Mucosa of rectum (tissue), 2 donors: ENCODE data around the gene ENO3.

Experiments used
- H3K27ac ChIP-seq, 2 donors: one replicate each; pipeline ENCODE4 v1.7.0; 2013; ENCODE audit warnings: inconsistent platforms in 2 of 2, low read depth in 2 of 2, low read length in 2 of 2
- H3K27me3 ChIP-seq, 2 donors: one replicate each; pipeline ENCODE4 v1.7.0; 2013; ENCODE audit warnings: low read length in 2 of 2; ENCODE audit not compliant: control insufficient read depth in 2 of 2, insufficient read depth in 2 of 2
- H3K36me3 ChIP-seq, 2 donors: one replicate each; pipeline ENCODE4 v1.7.0; 2013; ENCODE audit warnings: low read length in 2 of 2; ENCODE audit not compliant: control insufficient read depth in 2 of 2, insufficient read depth in 2 of 2
- H3K4me1 ChIP-seq, 2 donors: one replicate each; pipeline ENCODE4 v1.7.0; 2013; ENCODE audit warnings: low read length in 2 of 2, mild to moderate bottlenecking in 1 of 2; ENCODE audit not compliant: control insufficient read depth in 2 of 2, insufficient read depth in 2 of 2
- H3K4me3 ChIP-seq, 2 donors: one replicate each; pipeline ENCODE4 v1.7.0; 2013; ENCODE audit warnings: low read length in 2 of 2
- H3K9ac ChIP-seq, 2 donors: one replicate each; pipeline ENCODE4 v1.7.0; 2013; ENCODE audit warnings: low read length in 2 of 2, low read depth in 1 of 2, mild to moderate bottlenecking in 1 of 2
- H3K9me3 ChIP-seq, 2 donors: one replicate each; pipeline ENCODE4 v1.7.0; 2013; ENCODE audit warnings: low read length in 2 of 2; ENCODE audit not compliant: control insufficient read depth in 2 of 2
- donor health status: healthy.
- donor health status: Normal muscosa, but diverticular disease.

ENO3 gene

DNA sequence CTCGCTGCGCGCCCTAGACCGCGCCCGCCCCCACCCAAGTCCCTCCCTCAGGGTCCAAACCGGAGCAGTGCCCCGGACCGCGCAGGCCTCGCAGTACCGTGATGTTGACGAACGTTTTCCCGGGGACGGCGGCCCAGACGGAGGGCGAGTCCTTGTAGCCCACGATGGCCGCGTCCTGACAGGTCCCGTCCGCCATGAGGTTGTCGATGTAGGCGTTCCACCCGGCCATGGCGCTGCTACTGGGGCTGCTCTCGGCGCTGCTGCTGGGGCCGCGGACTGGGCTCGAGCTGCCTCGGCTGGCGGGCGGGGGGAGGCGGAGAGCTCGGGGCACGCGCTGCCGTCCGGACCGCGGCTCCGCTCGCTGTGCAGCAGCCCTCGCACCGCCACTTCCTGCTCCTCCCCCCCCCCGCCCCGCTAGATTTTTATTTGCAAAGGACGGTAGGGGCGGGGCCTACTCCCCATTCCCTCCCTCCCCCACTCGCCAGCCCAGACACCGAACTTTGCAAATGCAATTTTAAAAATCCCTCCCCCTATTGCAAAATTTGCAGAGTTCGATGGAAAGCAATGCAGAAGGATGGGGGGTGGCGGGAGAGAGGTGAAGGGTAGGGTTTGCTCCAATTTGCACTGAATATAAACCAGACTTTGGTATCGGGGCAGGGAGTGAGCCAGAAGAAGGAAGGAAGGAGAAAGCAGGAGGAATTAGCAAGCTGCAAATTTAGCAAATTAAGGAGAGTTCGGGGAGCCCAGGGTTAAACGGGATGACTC lies 2.6 kb upstream of the ENO3 start, which contains the start of gene PFN1:
Gene PFN1, minus strand, starts transcription at position 365 of the 765 bp plus-strand sequence. Its CDS starts 136 bp downstream, at position 229.
- peak within 1 kb of the TSS; percentile 89 to 93 for H3K4me3 ChIP-seq
- no peaks in the 10 kb centered on the region for H3K27me3 ChIP-seq
- H3K4me1 ChIP-seq = peaks cover 37 to 39% of the 10 kb centered on the region in 2 donors
- H3K9me3 ChIP-seq = no peaks in the 10 kb centered on the region
- peak within 1 kb of the TSS; percentile 100 for H3K27ac ChIP-seq
- H3K9ac ChIP-seq = peak within 1 kb of the TSS; percentile 88 to 96
- peaks cover 26 to 31% of the 10 kb centered on the region in 2 donors for H3K36me3 ChIP-seq

DNA sequence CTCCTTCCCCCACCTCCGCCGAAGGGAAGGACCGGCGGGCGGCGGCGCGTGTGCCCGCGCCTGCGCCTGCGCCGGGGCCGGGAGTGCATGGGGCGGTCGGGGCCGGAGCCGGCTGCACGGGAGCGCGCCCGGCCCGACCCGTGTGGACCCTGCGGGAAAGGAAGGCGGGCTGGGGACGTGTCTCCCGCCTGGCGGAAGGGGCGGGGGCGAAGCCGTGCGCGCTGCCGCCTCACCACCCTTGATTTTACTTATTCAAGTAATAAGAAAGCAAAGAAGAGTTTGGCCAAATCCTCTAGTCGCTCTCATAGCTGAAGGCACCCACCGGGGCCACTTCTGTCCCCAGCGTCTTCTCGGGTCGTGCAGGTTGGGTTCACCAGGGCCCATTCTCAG lies 2.0 kb upstream of the ENO3 start:
- H3K9me3 ChIP-seq = no peaks in the 10 kb centered on the region
- peaks cover 34 to 37% of the 10 kb centered on the region in 2 donors for H3K4me1 ChIP-seq
- peak overlapping the region; percentile 73 to 88 for H3K9ac ChIP-seq
- no peaks in the 10 kb centered on the region for H3K27me3 ChIP-seq
- H3K27ac ChIP-seq = peak overlapping the region; percentile 100
- H3K36me3 ChIP-seq = peaks cover 24 to 26% of the 10 kb centered on the region in 2 donors
- peak overlapping the region; percentile 87 to 93 for H3K4me3 ChIP-seq

DNA sequence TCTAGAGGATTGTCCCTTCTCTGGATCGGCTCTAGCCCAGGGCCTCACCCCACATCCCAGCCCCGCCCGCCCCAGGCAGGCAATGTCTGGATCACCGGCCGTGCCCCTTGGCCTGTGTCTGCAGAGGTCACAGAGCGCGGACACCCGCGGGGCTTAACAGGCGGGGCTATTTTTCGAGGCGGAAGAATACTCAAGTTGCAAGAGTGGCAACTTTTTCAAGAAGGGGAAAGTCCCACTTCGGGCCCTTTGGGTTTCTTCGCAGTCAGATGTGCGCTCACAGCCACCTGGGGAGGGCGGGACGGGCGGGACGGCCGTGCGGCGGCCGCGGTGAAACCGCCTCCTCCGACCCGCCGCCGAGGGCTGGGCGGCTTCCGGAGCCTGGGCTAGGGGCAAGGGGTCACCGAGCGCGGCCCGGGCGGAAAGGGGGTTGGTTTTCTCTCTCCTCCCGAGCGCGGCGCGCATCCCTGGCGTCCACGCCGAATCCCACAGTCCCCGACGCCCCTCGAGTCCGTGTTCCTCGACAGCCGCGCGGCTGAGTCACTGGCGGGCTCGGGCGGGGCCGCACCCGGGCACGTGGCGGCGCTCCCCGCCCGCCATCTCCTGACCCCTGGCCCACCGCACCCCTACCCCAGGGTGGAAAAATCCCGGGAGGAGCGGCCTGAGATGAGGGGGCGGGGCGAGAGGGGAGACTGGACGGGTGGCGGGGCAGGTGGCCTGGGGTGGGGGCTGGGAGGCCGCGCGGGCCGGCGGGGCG lies 1.4 kb upstream of the ENO3 start:
- Histone ChIP-seq H3K9ac (peak overlapping the region; percentile 73 to 88), H3K4me1 (peaks cover 33% of the 10 kb centered on the region in 2 donors), H3K36me3 (peaks cover 20 to 21% of the 10 kb centered on the region in 2 donors), H3K9me3 (no peaks in the 10 kb centered on the region), H3K27ac (peak overlapping the region; percentile 100), H3K27me3 (no peaks in the 10 kb centered on the region), H3K4me3 (peak overlapping the region; percentile 87 to 93)

DNA sequence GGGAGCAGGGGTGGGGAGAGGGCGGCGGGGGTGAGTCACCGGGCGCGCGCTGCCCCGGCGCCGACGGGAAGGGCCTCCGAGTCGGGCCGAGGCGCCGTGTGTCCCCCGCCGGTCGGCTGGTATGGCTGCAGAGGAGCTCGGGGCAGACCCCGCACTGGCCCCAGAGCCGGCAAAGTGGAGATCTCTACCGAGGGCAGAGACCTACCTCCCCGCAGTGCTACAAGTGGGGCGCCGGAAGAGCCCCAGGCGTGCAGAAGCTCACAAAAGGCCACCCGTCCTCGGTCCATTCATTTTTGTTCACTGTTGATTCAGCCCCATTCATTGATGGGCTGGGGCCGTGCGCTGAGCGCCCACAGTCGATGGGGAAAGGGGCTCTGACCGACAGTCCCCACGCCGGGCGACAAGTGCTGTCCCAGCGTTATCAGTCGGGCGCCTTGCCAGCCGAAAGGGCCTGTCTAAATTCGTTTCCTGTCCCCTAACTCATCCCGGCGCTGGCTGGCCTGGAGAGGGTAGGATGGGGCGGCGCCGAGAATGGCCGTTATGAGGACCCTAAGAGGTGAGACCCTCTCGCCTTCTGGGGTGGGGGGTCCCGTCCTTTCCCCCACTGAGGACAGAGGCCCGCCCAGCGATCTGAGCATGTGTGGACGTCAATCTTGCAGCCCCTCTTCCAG lies 709 bp upstream of the ENO3 start:
- H3K27ac ChIP-seq = peak overlapping the region; percentile 100
- H3K4me1 ChIP-seq = peaks cover 25 to 26% of the 10 kb centered on the region in 2 donors
- H3K4me3 ChIP-seq = peak overlapping the region; percentile 73 to 77
- no peaks in the 10 kb centered on the region for H3K9me3 ChIP-seq
- H3K36me3 ChIP-seq = peaks cover 14 to 15% of the 10 kb centered on the region in 2 donors
- peak overlapping the region; percentile 86 to 92 for H3K9ac ChIP-seq
- H3K27me3 ChIP-seq = no peaks in the 10 kb centered on the region

DNA sequence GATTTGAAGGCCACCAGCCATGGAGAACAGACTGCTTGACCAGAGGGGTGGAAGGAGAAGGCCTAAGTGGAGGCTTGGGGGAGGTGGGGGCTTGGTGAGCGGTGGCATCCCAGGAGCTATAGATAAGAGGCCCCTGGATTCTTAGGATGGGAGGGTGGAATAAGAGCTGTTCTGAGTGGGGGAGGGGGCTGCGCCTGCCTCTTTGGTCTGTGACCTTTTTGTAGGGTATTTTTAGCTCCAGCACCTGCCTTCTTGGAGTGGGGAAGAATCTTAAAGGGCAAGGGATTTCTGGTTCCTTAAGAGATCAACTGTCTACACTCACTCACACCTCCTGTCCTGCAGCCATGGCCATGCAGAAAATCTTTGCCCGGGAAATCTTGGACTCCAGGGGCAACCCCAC lies 567 bp downstream of the ENO3 start:
- H3K27ac ChIP-seq = no peak overlapping the region

DNA sequence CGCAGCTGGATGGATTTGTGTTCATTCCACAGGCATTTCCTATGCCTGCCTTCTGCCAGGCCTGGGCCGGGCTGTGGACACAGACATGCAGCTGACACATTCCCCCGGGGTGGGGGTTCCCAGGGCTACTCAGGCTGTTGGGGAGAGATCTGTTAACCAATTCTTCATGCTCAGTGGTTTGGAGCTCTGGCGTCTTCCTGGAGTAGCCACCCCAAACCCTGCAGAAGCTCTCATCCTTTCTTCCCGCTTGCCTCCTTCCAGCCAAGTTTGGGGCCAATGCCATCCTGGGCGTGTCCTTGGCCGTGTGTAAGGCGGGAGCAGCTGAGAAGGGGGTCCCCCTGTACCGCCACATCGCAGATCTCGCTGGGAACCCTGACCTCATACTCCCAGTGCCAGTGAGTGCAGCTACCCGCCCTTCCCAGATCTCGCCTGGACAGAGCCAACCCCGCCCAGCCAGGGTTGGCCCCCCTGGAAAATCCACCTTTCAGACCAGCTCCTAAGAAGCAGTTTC lies 2.6 kb downstream of the ENO3 start:
- H3K9ac ChIP-seq = no peak overlapping the region
- no peak overlapping the region for H3K27ac ChIP-seq
- H3K27me3 ChIP-seq = no peaks in the 10 kb centered on the region
- no peaks in the 10 kb centered on the region for H3K36me3 ChIP-seq
- H3K4me3 ChIP-seq = no peak overlapping the region
- H3K9me3 ChIP-seq = no peaks in the 10 kb centered on the region
- peaks cover 8 to 10% of the 10 kb centered on the region in 2 donors for H3K4me1 ChIP-seq

More for the DNA sequence above, 567 bp downstream of the ENO3 start:
- no peak overlapping the region for H3K4me3 ChIP-seq
- peaks cover 13 to 14% of the 10 kb centered on the region in 2 donors for H3K4me1 ChIP-seq
- peaks cover 2 to 6% of the 10 kb centered on the region in 2 donors for H3K36me3 ChIP-seq
- no peak overlapping the region for H3K9ac ChIP-seq
- no peaks in the 10 kb centered on the region for H3K9me3 ChIP-seq
- no peaks in the 10 kb centered on the region for H3K27me3 ChIP-seq

DNA sequence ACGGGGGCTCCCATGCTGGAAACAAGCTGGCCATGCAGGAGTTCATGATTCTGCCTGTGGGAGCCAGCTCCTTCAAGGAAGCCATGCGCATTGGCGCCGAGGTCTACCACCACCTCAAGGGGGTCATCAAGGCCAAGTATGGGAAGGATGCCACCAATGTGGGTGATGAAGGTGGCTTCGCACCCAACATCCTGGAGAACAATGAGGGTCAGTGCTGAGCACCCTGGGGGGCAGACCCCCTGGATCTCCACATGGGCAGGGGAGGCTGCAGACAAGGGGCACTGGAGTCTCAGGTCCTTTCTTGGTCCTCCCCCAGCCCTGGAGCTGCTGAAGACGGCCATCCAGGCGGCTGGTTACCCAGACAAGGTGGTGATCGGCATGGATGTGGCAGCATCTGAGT lies 4.2 kb downstream of the ENO3 start:
- Histone ChIP-seq H3K36me3 (peaks cover 5 to 7% of the 10 kb centered on the region in 2 donors), H3K4me1 (peaks cover 16 to 17% of the 10 kb centered on the region in 2 donors), H3K4me3 (no peak overlapping the region), H3K27me3 (no peaks in the 10 kb centered on the region), H3K9ac (no peak overlapping the region), H3K9me3 (no peaks in the 10 kb centered on the region), H3K27ac (no peak overlapping the region)

DNA sequence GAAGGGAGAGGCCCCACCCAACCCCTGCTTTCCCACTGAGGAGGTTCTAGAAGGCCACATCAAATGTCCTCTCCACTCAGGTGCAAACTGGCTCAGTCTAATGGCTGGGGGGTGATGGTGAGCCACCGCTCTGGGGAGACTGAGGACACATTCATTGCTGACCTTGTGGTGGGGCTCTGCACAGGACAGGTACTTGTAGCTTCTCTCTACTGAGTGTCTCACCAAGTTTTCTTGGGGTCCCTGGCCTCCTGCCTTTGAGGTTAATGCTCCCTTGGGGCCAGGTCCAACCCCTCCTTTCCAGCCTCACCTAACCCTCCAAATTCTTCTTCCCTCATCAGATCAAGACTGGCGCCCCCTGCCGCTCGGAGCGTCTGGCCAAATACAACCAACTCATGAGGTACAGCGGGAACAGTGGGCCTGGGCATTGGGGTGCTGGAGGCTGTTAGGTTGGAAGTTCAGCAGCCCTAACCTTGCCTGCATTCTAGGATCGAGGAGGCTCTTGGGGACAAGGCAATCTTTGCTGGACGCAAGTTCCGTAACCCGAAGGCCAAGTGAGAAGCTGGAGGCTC lies 5.7 kb downstream of the ENO3 start:
- Histone ChIP-seq H3K27me3 (no peaks in the 10 kb centered on the region), H3K36me3 (peaks cover 8 to 12% of the 10 kb centered on the region in 2 donors), H3K4me1 (peaks cover 9% of the 10 kb centered on the region in 2 donors), H3K27ac (no peak overlapping the region), H3K9me3 (no peaks in the 10 kb centered on the region), H3K4me3 (no peak overlapping the region), H3K9ac (no peak overlapping the region)

DNA sequence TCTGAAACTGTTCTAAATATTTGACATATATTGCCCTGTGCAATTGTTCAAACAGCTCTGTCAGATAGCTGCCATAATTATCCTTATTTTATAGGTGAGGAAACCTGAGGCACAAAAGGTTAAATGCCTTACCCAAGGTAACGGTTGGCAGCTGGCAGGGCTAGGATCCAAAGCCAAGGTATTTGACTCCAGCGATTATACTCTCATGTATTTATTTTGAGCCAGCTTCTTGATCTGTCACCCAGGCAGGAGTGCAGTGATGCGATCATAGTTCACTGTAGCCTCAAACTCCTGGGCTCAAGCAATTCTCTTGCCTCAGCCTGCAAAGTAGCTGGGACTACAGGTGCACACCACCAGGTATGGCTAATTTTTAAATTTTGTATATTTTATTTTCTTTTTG lies 7.2 kb downstream of the ENO3 start:
- H3K36me3 ChIP-seq = peaks cover 8 to 14% of the 10 kb centered on the region in 2 donors
- no peaks in the 10 kb centered on the region for H3K9me3 ChIP-seq
- no peak overlapping the region for H3K27ac ChIP-seq
- H3K9ac ChIP-seq = no peak overlapping the region
- no peaks in the 10 kb centered on the region for H3K27me3 ChIP-seq
- peaks cover 9% of the 10 kb centered on the region in 2 donors for H3K4me1 ChIP-seq
- H3K4me3 ChIP-seq = no peak overlapping the region
